Right lobe of liver (tissue), 6 donors: ENCODE data around the gene ZSCAN30. TPM values are rescaled to one million over a fixed set of nuclear protein-coding genes. Genes with fewer than 3 reads are reported as not detected.
"Not testable (repeated sequence)": the region's sequence is repeated elsewhere in the genome, so short reads cannot be mapped to it uniquely, and the experiment has no call there.

ENCODE experiments used
- ATAC-seq, 4 donors: fragments of 200-7000 bp; cut with Tn5 transposase; one replicate each; pipeline ENCODE4 v1.9.1; 2020; ENCODE audit warnings: mild to moderate bottlenecking in 4 of 4, moderate library complexity in 4 of 4
- DNase-seq, 3 donors: peaks; one replicate each; pipeline ENCODE4 v3.0.0-alpha.2; 2020
- H3K27ac ChIP-seq, 3 donors: fragments of 200-600 bp; one replicate each; pipeline ENCODE4 v1.8.0; 2022
- H3K27me3 ChIP-seq, 2 donors: fragments of 200-600 bp; one replicate each; pipeline ENCODE4 v1.8.0; 2022
- H3K36me3 ChIP-seq, 4 donors: fragments of 200-600 bp; sonication (generic) in 1 of 4; one replicate each; pipeline versions ENCODE4 v1.5.1 to v1.8.0; 2017 to 2022; ENCODE audit warnings: control low read depth in 1 of 4
- H3K4me1 ChIP-seq, 4 donors: fragments of 200-600 bp; sonication (generic) in 1 of 4; one replicate each; pipeline versions ENCODE4 v1.5.1 to v1.8.0; 2017 to 2022; ENCODE audit warnings: control low read depth in 1 of 4
- H3K4me3 ChIP-seq, 3 donors: fragments of 200-600 bp; one replicate each; pipeline ENCODE4 v1.8.0; 2022
- H3K9me3 ChIP-seq, 4 donors: fragments of 200-600 bp; sonication (generic) in 1 of 4; one replicate each; pipeline versions ENCODE4 v1.5.1 to v1.8.0; 2017 to 2022; ENCODE audit warnings: control low read depth in 1 of 4
- CTCF ChIP-seq, 4 donors: fragments of 200-600 bp in 3 of 4; fragments of 450-650 bp in 1 of 4; IDR thresholded peaks; one replicate each; pipeline versions ENCODE4 v1.5.1 to v1.8.0; 2016 to 2022; ENCODE audit warnings: antibody characterized with exemption in 4 of 4, mild to moderate bottlenecking in 2 of 4
- POLR2A ChIP-seq: fragments of 450-650 bp; IDR thresholded peaks from one replicate; pipeline ENCODE4 v1.6.1; 2017; ENCODE audit warnings: antibody characterized with exemption, mild to moderate bottlenecking
- WGBS: methylation state at CpG from one replicate; pipeline ENCODE4 v1.1.6; 2018; ENCODE audit warnings: low coverage, low lambda C conversion rate; ENCODE audit not compliant: insufficient coverage; ENCODE audit errors: missing lambda C conversion rate; 5-methylcytosine and 5-hydroxymethylcytosine counted together
- intact Hi-C, 2 donors: fragments of 100-400 bp; cut with DNase I; formaldehyde crosslinking; loops; one replicate each; pipeline versions ENCODE4 v1.11.2 to v1.14.1; 2022
- total RNA-seq, 6 experiments: library from RNA; depleted of rRNA in 2 of 6; stranded (reverse); fragments of >200 nt in 2 of 6; fragmentation: NEBNext Ultra II Directional in 3 of 6; extraction: Animal tissue kit (Norgen Biotek cat#: 25700) in 3 of 6; gene quantifications; one replicate each; pipeline versions ENCODE4 v1.1.0 to v1.2.4, GENCODE V29; 2016 to 2023
- donor health status: DM: no; HTN: yes; CAD: no.
- donor health status: DM: no; HTN: no; CAD: no.
- donor health status: DM: no; HTN: no; CAD: no.
- donor health status: DM: no; HTN: yes; CAD: no.
- donor health status: DM: no; HTN: yes; CAD: no.

ZSCAN30 gene
- total RNA-seq, 6 experiments from 2014 or later, result 4.3 to 6.0 (median 5.0) TPM

DNA sequence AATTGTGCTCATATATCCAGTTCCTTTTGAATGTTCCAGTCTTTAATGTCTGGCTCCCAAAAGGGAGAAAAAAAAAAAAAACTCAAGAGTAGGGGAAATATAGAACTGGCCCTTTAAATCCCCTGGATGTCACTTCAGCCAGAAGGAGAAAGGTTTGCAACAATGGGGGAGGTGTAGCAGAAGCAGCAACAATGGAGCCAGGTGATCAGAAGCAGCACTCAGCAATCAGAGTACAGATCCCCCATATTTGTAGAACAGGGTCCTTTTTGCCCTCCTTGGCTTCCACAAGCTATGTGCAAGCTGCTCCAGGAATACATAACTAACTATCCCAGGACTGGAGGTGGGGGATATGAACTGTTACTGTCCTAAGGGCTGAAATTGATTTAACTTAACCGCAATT, 75.0 kb downstream of the ZSCAN30 start:
- WGBS, result 70% methylated on average over 1 of the region's 1 CpG

DNA sequence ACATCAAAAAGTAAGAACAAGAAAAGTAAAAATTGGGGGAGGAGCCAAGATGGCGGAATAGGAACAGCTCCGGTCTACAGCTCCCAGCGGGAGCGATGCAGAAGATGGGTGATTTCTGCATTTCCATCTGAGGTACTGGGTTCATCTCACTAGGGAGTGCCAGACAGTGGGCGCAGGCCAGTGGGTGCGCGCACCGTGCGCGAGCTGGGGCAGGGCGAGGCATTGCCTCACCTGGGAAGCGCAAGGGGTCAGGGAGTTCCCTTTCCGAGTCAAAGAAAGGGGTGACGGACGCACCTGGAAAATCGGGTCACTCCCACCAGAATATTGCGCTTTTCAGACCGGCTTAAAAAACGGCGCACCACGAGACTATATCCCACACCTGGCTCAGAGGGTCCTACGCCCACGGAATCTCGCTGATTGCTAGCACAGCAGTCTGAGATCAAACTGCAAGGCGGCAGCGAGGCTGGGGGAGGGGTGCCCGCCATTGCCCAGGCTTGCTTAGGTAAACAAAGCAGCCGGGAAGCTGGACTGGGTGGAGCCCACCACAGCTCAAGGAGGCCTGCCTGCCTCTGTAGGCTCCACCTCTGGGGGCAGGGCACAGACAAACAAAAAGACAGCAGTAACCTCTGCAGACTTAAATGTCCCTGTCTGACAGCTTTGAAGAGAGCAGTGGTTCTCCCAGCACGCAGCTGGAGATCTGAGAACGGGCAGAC, 84.1 kb downstream of the ZSCAN30 start:
- H3K36me3 ChIP-seq, ATAC-seq, H3K4me1 ChIP-seq, H3K9me3 ChIP-seq, H3K4me3 ChIP-seq, H3K27me3 ChIP-seq, DNase-seq, H3K27ac ChIP-seq, intact Hi-C loops: not testable (repeated sequence)
- WGBS, result 100% methylated on average over 5 of the region's 30 CpGs

More for the DNA sequence above, 75.0 kb downstream of the ZSCAN30 start:
- intact Hi-C loops, result no loop called here
- Histone ChIP-seq H3K4me1 (no peaks in the 10 kb centered on the region), H3K36me3 (no peaks in the 10 kb centered on the region), H3K9me3 (no peaks in the 10 kb centered on the region), H3K4me3 (no peak overlapping the region), H3K27me3 (no peaks in the 10 kb centered on the region), H3K27ac (no peak overlapping the region)
- DNase-seq, result no peak
- ATAC-seq, result no peak
- TF ChIP-seq POLR2A (no peak), CTCF (IDR thresholded peaks at IDR 0.05) (no peak)

GRCh38 chr18:35205199-35205712, 84.8 kb downstream of the ZSCAN30 start:
- H3K27ac ChIP-seq, result no peak overlapping the region
- no peak for TF ChIP-seq CTCF (IDR thresholded peaks at IDR 0.05)
- no peak for TF ChIP-seq POLR2A
- H3K4me1 ChIP-seq, result no peaks in the 10 kb centered on the region
- no peaks in the 10 kb centered on the region for H3K9me3 ChIP-seq
- DNase-seq, result no peak
- H3K4me3 ChIP-seq, result no peak overlapping the region
- H3K36me3 ChIP-seq, result no peaks in the 10 kb centered on the region
- H3K27me3 ChIP-seq, result no peaks in the 10 kb centered on the region
- intact Hi-C loops, result no loop called here
- no peak for ATAC-seq
- 46% methylated on average over 2 of the region's 2 CpGs for WGBS

DNA sequence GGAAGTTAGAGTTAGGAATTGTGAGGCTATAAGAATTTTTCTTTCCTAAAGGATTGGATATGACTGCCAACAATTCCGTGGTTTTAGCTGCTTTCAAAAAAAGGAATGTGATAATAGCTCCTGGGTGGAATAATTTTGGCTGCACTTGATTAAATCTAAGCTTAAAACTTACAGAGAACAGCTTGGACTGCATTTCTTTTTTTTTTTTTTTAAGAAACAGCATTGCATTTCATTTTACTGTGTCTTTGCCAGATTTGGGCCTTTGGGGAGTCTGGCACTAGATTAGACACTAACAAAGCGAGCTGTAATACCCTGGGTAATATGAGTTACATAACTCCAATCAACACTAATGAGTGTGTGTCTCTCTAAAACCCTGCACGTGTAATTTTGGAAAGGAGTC, 87.0 kb downstream of the ZSCAN30 start:
- H3K27me3 ChIP-seq, result no peaks in the 10 kb centered on the region
- no peak overlapping the region for H3K27ac ChIP-seq
- no peaks in the 10 kb centered on the region for H3K4me1 ChIP-seq
- no peaks in the 10 kb centered on the region for H3K36me3 ChIP-seq
- DNase-seq (no peak), ATAC-seq (no peak)
- no peak for TF ChIP-seq CTCF (IDR thresholded peaks at IDR 0.05)
- no peak for TF ChIP-seq POLR2A
- intact Hi-C loops, result no loop called here
- WGBS, result 64% methylated on average over 3 of the region's 3 CpGs
- H3K9me3 ChIP-seq, result no peaks in the 10 kb centered on the region
- H3K4me3 ChIP-seq, result no peak overlapping the region

DNA sequence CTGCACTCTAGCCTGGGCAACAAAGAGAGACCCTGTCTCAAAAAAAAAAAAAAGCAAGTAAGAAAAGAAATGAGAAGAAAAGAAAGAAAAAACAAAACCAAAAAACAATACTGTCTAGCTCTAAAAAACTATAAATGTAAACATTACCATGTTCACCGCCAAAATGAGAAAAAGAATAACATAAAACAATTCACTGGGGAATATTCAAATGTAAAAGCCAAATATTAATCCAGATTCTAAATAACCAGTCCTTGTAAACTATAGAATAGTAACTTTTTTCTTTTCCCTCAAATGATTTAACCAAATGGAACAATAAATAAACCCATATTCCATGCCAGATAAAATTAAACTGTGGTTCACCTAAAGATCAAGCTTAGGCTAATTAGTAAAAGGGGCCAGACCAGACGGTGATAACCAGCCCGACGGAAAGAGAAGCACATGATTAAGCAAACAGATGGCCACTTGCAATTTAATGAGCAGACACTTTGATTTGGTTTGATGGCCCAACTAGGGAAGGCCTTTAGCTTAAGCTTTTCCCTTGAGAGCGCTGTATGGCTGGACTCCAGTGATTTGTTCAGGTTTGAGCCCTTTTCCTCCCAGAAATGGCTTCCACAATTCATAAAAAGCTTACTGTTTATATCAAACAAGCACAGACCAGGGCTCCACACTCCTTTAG, 88.6 kb downstream of the ZSCAN30 start:
- Histone ChIP-seq H3K27ac (no peak overlapping the region), H3K36me3 (no peaks in the 10 kb centered on the region), H3K4me3 (no peak overlapping the region), H3K27me3 (no peaks in the 10 kb centered on the region), H3K9me3 (no peaks in the 10 kb centered on the region), H3K4me1 (no peaks in the 10 kb centered on the region)
- intact Hi-C loops, result no loop called here
- no peak for TF ChIP-seq POLR2A
- no peak for ATAC-seq
- WGBS, result 77% methylated on average over 5 of the region's 5 CpGs
- DNase-seq, result no peak

Other genes starting within 250 kb of the ZSCAN30 start
- 10 to 100 TPM; 17.0 to 25.9 (median 21.5) TPM for gene MAPRE2, start 248.8 kb downstream of the ZSCAN30 start, total RNA-seq
- 10 to 100 TPM in 4 of 6 experiments, 1 to 10 TPM in 2; 9.1 to 13.1 (median 10.9) TPM for gene ZNF397, start 49.2 kb downstream of the ZSCAN30 start, total RNA-seq
- 10 to 100 TPM; 17.7 to 31.5 (median 25.5) TPM for gene ZNF24, start 54.2 kb upstream of the ZSCAN30 start, total RNA-seq
- 1 to 10 TPM in 4 of 6 experiments, under 1 TPM in 2; 0.62 to 1.9 (median 1.5) TPM for gene ZNF396, start 87.1 kb upstream of the ZSCAN30 start, total RNA-seq
- 10 to 100 TPM in 3 of 6 experiments, 1 to 10 TPM in 3; 6.4 to 12.7 (median 9.7) TPM for gene INO80C, start 207.7 kb upstream of the ZSCAN30 start, total RNA-seq